ENCODE data around the gene KANSL2. TPM values are rescaled to one million over a fixed set of nuclear protein-coding genes. Genes with fewer than 3 reads are reported as not detected.

KANSL2 gene
- total and polyA plus RNA-seq, 9 of the 15 experiments (the other 6 are each of a cell fraction or from before 2014, with no cell fraction given) = 41.1 to 89.8 (median 55.4) TPM

DNA sequence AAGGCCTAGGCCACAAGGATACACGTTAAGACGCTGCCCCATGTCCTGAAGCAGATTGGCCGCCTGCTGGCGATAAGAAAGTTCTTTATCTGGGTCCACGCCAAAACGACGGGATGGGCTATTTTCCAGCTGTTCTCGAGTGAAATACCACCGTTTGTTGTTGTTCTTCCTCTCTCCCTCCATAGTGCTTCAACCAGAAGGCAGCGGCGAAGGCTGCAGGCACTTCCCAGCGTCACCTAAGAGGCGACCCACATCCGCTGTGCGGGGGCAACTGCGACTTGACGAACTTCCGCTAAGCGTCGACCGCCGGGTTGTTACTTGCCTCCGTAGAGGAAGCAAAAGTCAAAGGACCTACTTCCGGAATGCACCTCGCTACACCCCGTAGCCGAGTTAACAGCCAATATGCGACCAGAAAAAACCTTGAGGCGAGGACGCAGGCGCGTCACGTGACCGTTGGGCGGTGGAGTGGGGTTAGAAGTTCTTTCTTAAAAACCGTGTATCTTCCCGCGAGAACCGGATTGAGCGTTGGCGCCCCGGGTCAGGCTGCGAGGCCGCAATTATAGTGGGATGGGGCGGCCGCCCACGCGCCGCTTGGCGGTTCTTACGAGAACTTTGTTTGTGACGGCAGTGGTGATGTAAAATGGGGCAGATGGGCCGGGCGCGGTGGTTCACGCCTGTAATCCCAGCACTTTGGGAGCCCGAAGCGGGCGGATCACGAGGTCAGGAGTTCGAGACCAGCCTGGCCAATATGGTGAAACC lies 34.6 kb upstream of the KANSL2 start, which contains the start of gene CCNT1 (continued):
- TF ChIP-seq, protein P1, sequence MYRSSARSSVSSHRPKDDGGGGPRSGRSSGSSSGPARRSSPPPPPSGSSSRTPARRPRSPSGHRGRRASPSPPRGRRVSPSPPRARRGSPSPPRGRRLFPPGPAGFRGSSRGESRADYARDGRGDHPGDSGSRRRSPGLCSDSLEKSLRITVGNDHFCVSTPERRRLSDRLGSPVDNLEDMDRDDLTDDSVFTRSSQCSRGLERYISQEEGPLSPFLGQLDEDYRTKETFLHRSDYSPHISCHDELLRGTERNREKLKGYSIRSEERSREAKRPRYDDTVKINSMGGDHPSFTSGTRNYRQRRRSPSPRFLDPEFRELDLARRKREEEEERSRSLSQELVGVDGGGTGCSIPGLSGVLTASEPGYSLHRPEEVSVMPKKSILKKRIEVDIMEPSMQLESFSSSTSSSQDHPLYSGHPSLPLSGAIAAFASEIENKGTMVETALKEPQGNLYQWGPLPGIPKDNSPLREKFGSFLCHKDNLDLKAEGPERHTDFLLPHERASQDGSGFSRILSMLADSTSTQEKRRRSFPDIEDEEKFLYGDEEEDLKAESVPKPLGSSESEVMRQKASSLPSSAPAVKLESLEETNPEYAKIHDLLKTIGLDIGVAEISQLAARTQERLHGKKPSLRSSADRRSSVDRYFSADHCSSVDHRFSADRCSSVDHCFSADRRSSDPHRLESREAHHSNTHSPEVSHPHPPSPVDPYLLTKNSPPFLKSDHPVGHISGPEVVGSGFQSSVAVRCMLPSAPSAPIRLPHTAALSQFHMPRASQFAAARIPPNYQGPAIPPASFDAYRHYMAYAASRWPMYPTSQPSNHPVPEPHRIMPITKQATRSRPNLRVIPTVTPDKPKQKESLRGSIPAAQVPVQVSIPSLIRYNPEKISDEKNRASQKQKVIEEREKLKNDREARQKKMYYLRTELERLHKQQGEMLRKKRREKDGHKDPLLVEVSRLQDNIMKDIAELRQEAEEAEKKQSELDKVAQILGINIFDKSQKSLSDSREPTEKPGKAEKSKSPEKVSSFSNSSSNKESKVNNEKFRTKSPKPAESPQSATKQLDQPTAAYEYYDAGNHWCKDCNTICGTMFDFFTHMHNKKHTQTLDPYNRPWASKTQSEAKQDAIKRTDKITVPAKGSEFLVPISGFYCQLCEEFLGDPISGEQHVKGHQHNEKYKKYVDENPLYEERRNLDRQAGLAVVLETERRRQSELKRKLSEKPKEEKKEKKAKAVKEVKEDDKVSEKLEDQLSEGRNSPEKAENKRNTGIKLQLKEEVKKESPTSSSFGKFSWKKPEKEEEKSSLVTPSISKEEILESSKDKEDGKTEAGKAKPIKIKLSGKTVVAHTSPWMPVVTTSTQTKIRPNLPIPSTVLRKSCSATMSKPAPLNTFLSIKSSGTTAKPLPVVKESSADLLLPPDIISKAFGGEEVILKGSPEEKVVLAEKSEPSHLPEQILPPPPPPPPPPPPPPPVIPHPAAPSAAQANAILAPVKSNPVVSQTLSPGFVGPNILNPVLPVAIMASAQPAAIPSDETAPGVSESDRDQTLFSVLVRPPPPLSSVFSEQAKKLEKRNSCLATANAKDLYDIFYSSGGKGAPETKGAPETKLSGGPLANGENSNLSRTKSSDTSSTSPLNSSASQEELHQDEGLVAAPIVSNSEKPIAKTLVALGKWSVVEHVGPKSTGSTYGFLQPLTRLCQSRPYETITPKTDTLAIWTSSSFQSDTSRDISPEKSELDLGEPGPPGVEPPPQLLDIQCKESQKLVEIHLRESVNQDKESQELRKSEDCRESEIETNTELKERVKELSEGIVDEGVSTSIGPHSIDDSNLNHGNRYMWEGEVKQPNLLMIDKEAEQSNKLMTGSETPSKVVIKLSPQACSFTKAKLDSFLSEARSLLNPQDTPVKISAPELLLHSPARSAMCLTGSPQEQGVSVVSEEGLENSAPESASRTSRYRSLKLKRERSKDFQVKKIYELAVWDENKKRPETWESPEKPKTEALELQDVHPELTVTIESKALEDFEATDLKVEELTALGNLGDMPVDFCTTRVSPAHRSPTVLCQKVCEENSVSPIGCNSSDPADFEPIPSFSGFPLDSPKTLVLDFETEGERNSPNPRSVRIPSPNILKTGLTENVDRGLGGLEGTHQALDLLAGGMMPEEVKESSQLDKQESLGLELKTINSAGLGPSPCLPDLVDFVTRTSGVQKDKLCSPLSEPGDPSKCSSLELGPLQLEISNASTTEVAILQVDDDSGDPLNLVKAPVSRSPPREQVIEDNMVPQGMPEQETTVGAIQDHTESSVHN (IDR thresholded peaks at IDR 0.05; ENCODE audit: borderline replicate concordance in 1 of 2, low read depth in 1 of 2) = peak in 1 of 2 experiments; percentile 52; a peak in 1 of 4 replicates
- TF ChIP-seq MECOM (CRISPR knock-in tag; IDR thresholded peaks at IDR 0.05) = 0 out of 2 replicates have a peak, but pooled peaks have one; percentile 28
- peak; percentile 70 for TF ChIP-seq ARID1B (IDR thresholded peaks at IDR 0.05)
- TF ChIP-seq, protein P2, sequence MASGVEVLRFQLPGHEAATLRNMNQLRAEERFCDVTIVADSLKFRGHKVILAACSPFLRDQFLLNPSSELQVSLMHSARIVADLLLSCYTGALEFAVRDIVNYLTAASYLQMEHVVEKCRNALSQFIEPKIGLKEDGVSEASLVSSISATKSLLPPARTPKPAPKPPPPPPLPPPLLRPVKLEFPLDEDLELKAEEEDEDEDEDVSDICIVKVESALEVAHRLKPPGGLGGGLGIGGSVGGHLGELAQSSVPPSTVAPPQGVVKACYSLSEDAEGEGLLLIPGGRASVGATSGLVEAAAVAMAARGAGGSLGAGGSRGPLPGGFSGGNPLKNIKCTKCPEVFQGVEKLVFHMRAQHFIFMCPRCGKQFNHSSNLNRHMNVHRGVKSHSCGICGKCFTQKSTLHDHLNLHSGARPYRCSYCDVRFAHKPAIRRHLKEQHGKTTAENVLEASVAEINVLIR (CRISPR knock-in tag; IDR thresholded peaks at IDR 0.05) = peak; percentile 92
- TF ChIP-seq TRIM24 (IDR thresholded peaks at IDR 0.05) = peak; percentile 42 to 86; a peak in 3 of 4 replicates
- TF ChIP-seq, protein P3, sequence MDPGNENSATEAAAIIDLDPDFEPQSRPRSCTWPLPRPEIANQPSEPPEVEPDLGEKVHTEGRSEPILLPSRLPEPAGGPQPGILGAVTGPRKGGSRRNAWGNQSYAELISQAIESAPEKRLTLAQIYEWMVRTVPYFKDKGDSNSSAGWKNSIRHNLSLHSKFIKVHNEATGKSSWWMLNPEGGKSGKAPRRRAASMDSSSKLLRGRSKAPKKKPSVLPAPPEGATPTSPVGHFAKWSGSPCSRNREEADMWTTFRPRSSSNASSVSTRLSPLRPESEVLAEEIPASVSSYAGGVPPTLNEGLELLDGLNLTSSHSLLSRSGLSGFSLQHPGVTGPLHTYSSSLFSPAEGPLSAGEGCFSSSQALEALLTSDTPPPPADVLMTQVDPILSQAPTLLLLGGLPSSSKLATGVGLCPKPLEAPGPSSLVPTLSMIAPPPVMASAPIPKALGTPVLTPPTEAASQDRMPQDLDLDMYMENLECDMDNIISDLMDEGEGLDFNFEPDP (CRISPR knock-in tag; IDR thresholded peaks at IDR 0.05) = no peak
- TF ChIP-seq NFXL1 (CRISPR knock-in tag; IDR thresholded peaks at IDR 0.05) = no peak
- peak; percentile 59; the same call in 1 of the 2 replicates for TF ChIP-seq GTF2F1 (IDR thresholded peaks at IDR 0.05; ENCODE audit: low read depth, low read length)
- TF ChIP-seq CBX3 (IDR thresholded peaks at IDR 0.05; ENCODE audit: borderline replicate concordance in 1 of 2, low read length in 2 of 2) = peak in 1 of 2 experiments; percentile 86; a peak in 2 of 3 replicates
- no peak; the same call in 1 of the 2 replicates for TF ChIP-seq ELF4 (CRISPR knock-in tag; IDR thresholded peaks at IDR 0.05)
- peak; percentile 81 for TF ChIP-seq BRD4 (IDR thresholded peaks at IDR 0.05)
- peak; percentile 93 for TF ChIP-seq POLR2A (conservative IDR thresholded peaks at IDR 0.05)
- peak in 1 of 2 experiments; percentile 79; a peak in 1 of 4 replicates for TF ChIP-seq KDM4B (IDR thresholded peaks at IDR 0.05; ENCODE audit: borderline replicate concordance in 2 of 2, low read depth in 1 of 2)
- TF ChIP-seq DIDO1 (tag; IDR thresholded peaks at IDR 0.05; ENCODE audit: low read depth) = peak; percentile 76; the same call in 1 of the 2 replicates
- peak; percentile 88 for TF ChIP-seq KLF13 (tag; IDR thresholded peaks at IDR 0.05; ENCODE audit: borderline replicate concordance, low read depth)
- TF ChIP-seq EHMT2 (IDR thresholded peaks at IDR 0.05) = 0 out of 2 replicates have a peak, but pooled peaks have one; percentile 11
- TF ChIP-seq, protein P4, sequence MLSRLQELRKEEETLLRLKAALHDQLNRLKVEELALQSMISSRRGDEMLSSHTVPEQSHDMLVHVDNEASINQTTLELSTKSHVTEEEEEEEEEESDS (CRISPR knock-in tag; IDR thresholded peaks at IDR 0.05) = no peak

Measured in K562 (cell line).